MM.1S (cell line): ENCODE results near the gene SPA17.

Source experiments
- DNase-seq: peaks from one replicate; pipeline ENCODE4 v3.0.0-alpha.2; 2015
- H2AFZ ChIP-seq: fragments of 300-600 bp; sonication (generic); 2 replicates; pipeline ENCODE4 v1.6.0; 2016; ENCODE audit warnings: antibody characterized with exemption, low read length
- H3F3A ChIP-seq: fragments of 300-600 bp; sonication (generic); 2 replicates; pipeline ENCODE4 v1.6.1; 2016; ENCODE audit warnings: mild to moderate bottlenecking, antibody characterized with exemption, low read length, moderate library complexity, mixed read lengths; ENCODE audit not compliant: insufficient read depth
- H3K27ac ChIP-seq: fragments of 300-600 bp; sonication (generic); 2 replicates; pipeline ENCODE4 v1.5.1; 2016; ENCODE audit warnings: mild to moderate bottlenecking, low read length
- H3K27me3 ChIP-seq: fragments of 300-600 bp; sonication (generic); replicated peaks from 2 replicates; pipeline ENCODE4 v1.6.0; 2016; ENCODE audit warnings: low read length; ENCODE audit not compliant: insufficient read depth
- H3K36me3 ChIP-seq: fragments of 300-600 bp; sonication (generic); replicated peaks from 2 replicates; pipeline ENCODE4 v1.6.1; 2016; ENCODE audit warnings: mild to moderate bottlenecking, low read length, mixed read lengths; ENCODE audit not compliant: insufficient read depth
- H3K4me1 ChIP-seq: fragments of 300-600 bp; sonication (generic); 2 replicates; pipeline ENCODE4 v1.6.1; 2016; ENCODE audit warnings: low read length, mixed read lengths
- H3K4me2 ChIP-seq: fragments of 300-600 bp; sonication (generic); 2 replicates; pipeline ENCODE4 v1.6.0; 2016; ENCODE audit warnings: low read depth, low read length
- H3K4me3 ChIP-seq: fragments of 300-600 bp; sonication (generic); 2 replicates; pipeline ENCODE4 v1.5.1; 2016; ENCODE audit warnings: low read length, mixed read lengths
- H3K79me2 ChIP-seq: fragments of 300-600 bp; sonication (generic); 2 replicates; pipeline ENCODE4 v1.6.1; 2016; ENCODE audit warnings: mixed run types, low read length, mixed read lengths
- H3K9ac ChIP-seq: fragments of 300-600 bp; sonication (generic); 2 replicates; pipeline ENCODE4 v1.6.1; 2016; ENCODE audit warnings: low read length, mixed read lengths
- H3K9me2 ChIP-seq: fragments of 300-600 bp; sonication (generic); replicated peaks from 2 replicates; pipeline ENCODE4 v1.6.1; 2016; ENCODE audit warnings: mild to moderate bottlenecking, low read length, mixed read lengths; ENCODE audit not compliant: insufficient read depth
- H3K9me3 ChIP-seq: fragments of 300-600 bp; sonication (generic); replicated peaks from 2 replicates; pipeline ENCODE4 v1.6.1; 2016; ENCODE audit warnings: mild to moderate bottlenecking, low read length, mixed read lengths; ENCODE audit not compliant: insufficient read depth
- H4K20me1 ChIP-seq: fragments of 300-600 bp; sonication (generic); 2 replicates; pipeline ENCODE4 v1.6.1; 2016; ENCODE audit warnings: mild to moderate bottlenecking, low read length, moderate library complexity, mixed read lengths; ENCODE audit not compliant: insufficient read depth
- CTCF ChIP-seq: fragments of 300-600 bp; sonication (generic); IDR thresholded peaks from 2 replicates; pipeline ENCODE4 v1.5.1; 2016; ENCODE audit warnings: antibody characterized with exemption, low read length, mixed read lengths
- EZH2 ChIP-seq: fragments of 300-600 bp; sonication (generic); optimal IDR thresholded peaks from 2 replicates; pipeline ENCODE3; 2017; ENCODE audit warnings: low read depth, mild to moderate bottlenecking, antibody characterized with exemption, low read length, mixed read lengths
- EZH2phosphoT487 ChIP-seq: fragments of 300-600 bp; sonication (generic); IDR thresholded peaks from 2 replicates; pipeline ENCODE4 v1.6.1; 2018; ENCODE audit warnings: antibody characterized with exemption, low read length

SPA17 gene

GRCh38 chr11:124719534-124719933 lies 45.8 kb downstream of the SPA17 start:
- H2AFZ ChIP-seq, result no peak overlapping the region
- H3K27me3 ChIP-seq, result peaks cover 14% of the 10 kb centered on the region; the same call in 1 of the 2 replicates
- H3K79me2 ChIP-seq, result no peaks in the 10 kb centered on the region
- H4K20me1 ChIP-seq, result no peaks in the 10 kb centered on the region
- H3K4me1 ChIP-seq, result 0 out of 2 replicates have a peak, but pooled peaks cover 5% of the 10 kb centered on the region
- no peak overlapping the region for H3K27ac ChIP-seq
- no peak overlapping the region for H3K4me3 ChIP-seq
- no peaks in the 10 kb centered on the region for H3K9me2 ChIP-seq
- TF ChIP-seq EZH2phosphoT487 (no peak), CTCF (no peak), EZH2 (no peak)
- H3K4me2 ChIP-seq, result no peak overlapping the region
- no peaks in the 10 kb centered on the region for H3K36me3 ChIP-seq
- no peaks in the 10 kb centered on the region for H3K9me3 ChIP-seq
- no peak for DNase-seq
- no peak overlapping the region for H3K9ac ChIP-seq
- H3F3A ChIP-seq, result no peaks in the 10 kb centered on the region

- 0 out of 2 replicates have a peak, but pooled peaks cover 5% of the 10 kb centered on the region for H3K4me1 ChIP-seq
- H3K4me2 ChIP-seq, result no peak overlapping the region
- peaks cover 14% of the 10 kb centered on the region; the same call in 1 of the 2 replicates for H3K27me3 ChIP-seq
- no peak overlapping the region for H3K4me3 ChIP-seq
- H4K20me1 ChIP-seq, result no peaks in the 10 kb centered on the region
- no peak overlapping the region for H2AFZ ChIP-seq
- H3K9ac ChIP-seq, result no peak overlapping the region
- H3K79me2 ChIP-seq, result no peaks in the 10 kb centered on the region
- H3K27ac ChIP-seq, result no peak overlapping the region
- no peak for TF ChIP-seq EZH2
- no peaks in the 10 kb centered on the region for H3K9me2 ChIP-seq
- H3K9me3 ChIP-seq, result no peaks in the 10 kb centered on the region
- no peaks in the 10 kb centered on the region for H3F3A ChIP-seq
- DNase-seq, result no peak
- no peaks in the 10 kb centered on the region for H3K36me3 ChIP-seq
Observed at GRCh38 chr11:124722176-124722575, 48.5 kb downstream of the SPA17 start.

GRCh38 chr11:124724979-124725718 lies 51.4 kb downstream of the SPA17 start:
- H3K9ac ChIP-seq, result no peak overlapping the region
- no peaks in the 10 kb centered on the region for H3K4me1 ChIP-seq
- H3K9me3 ChIP-seq, result no peaks in the 10 kb centered on the region
- TF ChIP-seq EZH2phosphoT487 (no peak), EZH2 (no peak), CTCF (no peak)
- H3K4me2 ChIP-seq, result no peak overlapping the region
- H2AFZ ChIP-seq, result no peak overlapping the region
- no peak overlapping the region for H3K4me3 ChIP-seq
- H3K36me3 ChIP-seq, result no peaks in the 10 kb centered on the region
- no peak overlapping the region for H3K27ac ChIP-seq
- H3K27me3 ChIP-seq, result no peaks in the 10 kb centered on the region
- no peak for DNase-seq
- H3F3A ChIP-seq, result no peaks in the 10 kb centered on the region
- no peaks in the 10 kb centered on the region for H3K9me2 ChIP-seq
- no peaks in the 10 kb centered on the region for H3K79me2 ChIP-seq
- H4K20me1 ChIP-seq, result no peaks in the 10 kb centered on the region

- H3K9me3 ChIP-seq, result no peaks in the 10 kb centered on the region
- H3K27me3 ChIP-seq, result no peaks in the 10 kb centered on the region
- H3K27ac ChIP-seq, result no peak overlapping the region
- H3K79me2 ChIP-seq, result no peaks in the 10 kb centered on the region
- no peak for DNase-seq
- no peak overlapping the region for H3K4me3 ChIP-seq
- no peaks in the 10 kb centered on the region for H3F3A ChIP-seq
- H2AFZ ChIP-seq, result no peak overlapping the region
- no peaks in the 10 kb centered on the region for H4K20me1 ChIP-seq
- no peaks in the 10 kb centered on the region for H3K9me2 ChIP-seq
- H3K4me2 ChIP-seq, result no peak overlapping the region
- no peaks in the 10 kb centered on the region for H3K36me3 ChIP-seq
- no peaks in the 10 kb centered on the region for H3K4me1 ChIP-seq
- no peak for TF ChIP-seq EZH2
- TF ChIP-seq CTCF, result no peak
- no peak for TF ChIP-seq EZH2phosphoT487
- no peak overlapping the region for H3K9ac ChIP-seq
Observed at GRCh38 chr11:124725719-124726105, 52.0 kb downstream of the SPA17 start.
